Caco-2 (cell line): Measurements from ENCODE around the gene MRPL41. TPM values are rescaled to one million over a fixed set of nuclear protein-coding genes. Genes with fewer than 3 reads are reported as not detected.
"Not testable (repeated sequence)": the region's sequence is repeated elsewhere in the genome, so short reads cannot be mapped to it uniquely, and the experiment has no call there.

Experiments
- BruUV-seq: library from RNA; stranded (reverse); fragments of 400-500 nt; replicated peaks from 2 replicates; lab custom pipeline; 2021; lab: Mats Ljungman, UMichigan
- CTCF ChIA-PET: fragments of 300-600 bp; sonication (Branson Sonifier 250); formaldehyde crosslinking; loops from one replicate; lab custom pipeline; 2022; ENCODE audit warnings: antibody characterized with exemption; lab: Charles Lee
- POLR2A ChIA-PET: fragments of 300-600 bp; sonication (Branson Sonifier 250); formaldehyde crosslinking; loops from one replicate; lab custom pipeline; 2022; ENCODE audit warnings: antibody characterized with exemption; lab: Charles Lee
- DNase-seq, 2 experiments: peaks; one replicate each; pipeline versions ENCODE4 v3.0.0 to v3.0.0-alpha.2; 2020 to 2022
- H3K27me3 ChIP-seq: replicated peaks from 2 replicates; pipeline ENCODE4 v1.6.0; 2011; ENCODE audit warnings: low read length; ENCODE audit not compliant: control insufficient read depth, insufficient read depth
- H3K36me3 ChIP-seq: 2 replicates; pipeline ENCODE4 v1.5.1; 2011; ENCODE audit warnings: low read length; ENCODE audit not compliant: control insufficient read depth, insufficient read depth
- H3K4me1 ChIP-seq: fragments of 250-450 bp; sonication (Bioruptor Pico); 2 replicates; pipeline ENCODE4 v1.5.1; 2020; ENCODE audit warnings: mild to moderate bottlenecking
- H3K4me3 ChIP-seq: 2 replicates; pipeline ENCODE4 v1.5.1; 2011; ENCODE audit warnings: low read depth, mild to moderate bottlenecking, control low read depth, low read length
- H3K9me3 ChIP-seq: fragments of 250-450 bp; sonication (Bioruptor Pico); 2 replicates; pipeline ENCODE4 v1.5.1; 2020; ENCODE audit warnings: mild to moderate bottlenecking, moderate library complexity
- H3K27ac Mint-ChIP-seq: one replicate; pipeline ENCODE4 v1.8.0; 2022; ENCODE audit warnings: mixed read lengths; ENCODE audit not compliant: unreplicated experiment
- H3K27me3 Mint-ChIP-seq: one replicate; pipeline ENCODE4 v1.8.0; 2022; ENCODE audit warnings: mixed read lengths; ENCODE audit not compliant: insufficient read depth, unreplicated experiment
- H3K36me3 Mint-ChIP-seq: one replicate; pipeline ENCODE4 v1.8.0; 2022; ENCODE audit warnings: mild to moderate bottlenecking, mixed read lengths; ENCODE audit not compliant: insufficient read depth, unreplicated experiment
- H3K4me1 Mint-ChIP-seq: one replicate; pipeline ENCODE4 v1.8.0; 2022; ENCODE audit warnings: low read depth, mixed read lengths; ENCODE audit not compliant: unreplicated experiment
- H3K4me3 Mint-ChIP-seq: one replicate; pipeline ENCODE4 v1.8.0; 2022; ENCODE audit warnings: mild to moderate bottlenecking, moderate library complexity, mixed read lengths; ENCODE audit not compliant: unreplicated experiment
- H3K9me3 Mint-ChIP-seq: one replicate; pipeline ENCODE4 v1.8.0; 2022; ENCODE audit warnings: mixed read lengths; ENCODE audit not compliant: unreplicated experiment
- intact Hi-C: fragments of 100-400 bp; cut with micrococcal nuclease; formaldehyde crosslinking; loops from one replicate; pipeline ENCODE4 v1.10.0; 2022; ENCODE audit not compliant: unreplicated experiment
- total RNA-seq: library from RNA; stranded (reverse); gene quantifications from 2 replicates; pipeline ENCODE4 v1.2.3, GENCODE V29; 2022
- TF ChIP-seq, protein P1 (sequence below), 2 experiments: fragments of 200-600 bp in 1 of 2; IDR thresholded peaks; 1 replicate in 1 of 2; 2 replicates in 1 of 2; pipeline versions ENCODE4 v1.5.1 to v1.8.0; 2011 to 2022; ENCODE audit warnings: antibody characterized with exemption in 1 of 2, control low read depth in 1 of 2, inconsistent platforms in 1 of 2, low read depth in 1 of 2, low read length in 1 of 2, mild to moderate bottlenecking in 1 of 2, moderate library complexity in 1 of 2; ENCODE audit not compliant: insufficient read depth in 1 of 2, severe bottlenecking in 1 of 2, unreplicated experiment in 1 of 2

The MRPL41 gene
- total RNA-seq, 1 experiment from 2014 or later, result 44.2 TPM

DNA sequence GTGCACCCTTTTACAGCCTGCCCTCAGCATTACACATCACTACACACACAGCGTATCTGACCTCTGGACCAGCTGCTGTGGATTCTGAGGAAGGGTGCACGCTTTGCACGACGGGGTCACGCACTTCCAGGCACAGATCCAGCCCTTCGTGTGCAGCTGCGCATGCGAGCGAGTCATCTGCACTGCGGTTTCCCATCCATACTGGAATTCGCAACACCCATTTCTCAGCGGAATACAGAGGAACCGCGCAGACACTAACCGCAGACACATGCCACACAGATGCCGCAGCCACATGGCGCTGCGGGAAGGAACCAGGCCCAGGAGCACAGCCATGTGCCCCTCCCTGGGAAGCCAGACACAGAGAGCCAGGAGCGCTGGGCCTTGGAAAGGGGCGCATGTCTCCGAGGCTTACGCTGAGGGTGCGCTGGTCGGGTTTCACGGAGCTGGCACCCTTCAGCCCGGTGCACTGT lies 44.9 kb upstream of the MRPL41 start:
- CTCF ChIA-PET, result no interaction called here

DNA sequence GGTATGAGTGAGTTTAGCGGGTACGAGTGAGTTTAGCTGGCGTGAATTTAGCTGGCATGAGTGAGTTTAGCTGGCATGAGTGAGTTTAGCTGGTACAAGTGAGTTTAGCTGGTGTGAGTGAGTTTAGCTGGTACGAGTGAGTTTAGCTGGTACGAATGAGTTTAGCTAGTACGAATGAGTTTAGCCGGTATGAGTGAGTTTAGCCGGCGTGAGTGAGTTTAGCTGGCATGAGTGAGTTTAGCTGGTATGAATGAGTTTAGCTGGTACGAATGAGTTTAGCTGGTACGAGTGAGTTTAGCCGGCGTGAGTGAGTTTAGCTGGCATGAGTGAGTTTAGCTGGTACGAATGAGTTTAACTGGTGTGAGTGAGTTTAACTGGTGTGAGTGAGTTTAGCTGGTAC lies 42.5 kb upstream of the MRPL41 start:
- Mint-ChIP-seq H3K9me3 (peaks cover 2% of the 10 kb centered on the region), H3K27me3 (no peaks in the 10 kb centered on the region), H3K36me3 (no peaks in the 10 kb centered on the region), H3K4me1 (peaks cover 8% of the 10 kb centered on the region), H3K27ac (no peak overlapping the region), H3K4me3 (no peak overlapping the region)
- H3K4me3 ChIP-seq, result no peak overlapping the region
- H3K4me1 ChIP-seq, result peaks cover 11% of the 10 kb centered on the region
- intact Hi-C loops, result no loop called here
- no peaks in the 10 kb centered on the region for H3K36me3 ChIP-seq
- TF ChIP-seq, protein P1, sequence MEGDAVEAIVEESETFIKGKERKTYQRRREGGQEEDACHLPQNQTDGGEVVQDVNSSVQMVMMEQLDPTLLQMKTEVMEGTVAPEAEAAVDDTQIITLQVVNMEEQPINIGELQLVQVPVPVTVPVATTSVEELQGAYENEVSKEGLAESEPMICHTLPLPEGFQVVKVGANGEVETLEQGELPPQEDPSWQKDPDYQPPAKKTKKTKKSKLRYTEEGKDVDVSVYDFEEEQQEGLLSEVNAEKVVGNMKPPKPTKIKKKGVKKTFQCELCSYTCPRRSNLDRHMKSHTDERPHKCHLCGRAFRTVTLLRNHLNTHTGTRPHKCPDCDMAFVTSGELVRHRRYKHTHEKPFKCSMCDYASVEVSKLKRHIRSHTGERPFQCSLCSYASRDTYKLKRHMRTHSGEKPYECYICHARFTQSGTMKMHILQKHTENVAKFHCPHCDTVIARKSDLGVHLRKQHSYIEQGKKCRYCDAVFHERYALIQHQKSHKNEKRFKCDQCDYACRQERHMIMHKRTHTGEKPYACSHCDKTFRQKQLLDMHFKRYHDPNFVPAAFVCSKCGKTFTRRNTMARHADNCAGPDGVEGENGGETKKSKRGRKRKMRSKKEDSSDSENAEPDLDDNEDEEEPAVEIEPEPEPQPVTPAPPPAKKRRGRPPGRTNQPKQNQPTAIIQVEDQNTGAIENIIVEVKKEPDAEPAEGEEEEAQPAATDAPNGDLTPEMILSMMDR (IDR thresholded peaks at IDR 0.05; ENCODE audit: insufficient read depth in 1 of 2, low read depth in 1 of 2, low read length in 1 of 2, severe bottlenecking in 1 of 2, unreplicated experiment in 1 of 2), result no peak
- H3K9me3 ChIP-seq, result no peaks in the 10 kb centered on the region
- ChIA-PET POLR2A (no interaction called here), CTCF (interaction anchor here (0.8 kb wide), 1 partner anchor 81 kb away, joined by 3 read pairs; the partner anchor contains the start of gene ZMYND19)
- no TSS peak for BruUV-seq
- DNase-seq, result no peak
- no peaks in the 10 kb centered on the region for H3K27me3 ChIP-seq

More for the DNA sequence above, 44.9 kb upstream of the MRPL41 start:
- no peaks in the 10 kb centered on the region for H3K36me3 ChIP-seq
- no peaks in the 10 kb centered on the region for H3K27me3 ChIP-seq
- peaks cover 15% of the 10 kb centered on the region for H3K36me3 Mint-ChIP-seq
- peaks cover 13% of the 10 kb centered on the region for H3K4me1 Mint-ChIP-seq
- no peak overlapping the region for H3K4me3 Mint-ChIP-seq
- BruUV-seq, result no TSS peak
- intact Hi-C loops, result no loop called here
- POLR2A ChIA-PET, result no interaction called here
- peaks cover 4% of the 10 kb centered on the region for H3K4me1 ChIP-seq
- H3K4me3 ChIP-seq, result no peak overlapping the region
- H3K9me3 ChIP-seq, result 0 out of 2 replicates have a peak, but pooled peaks cover under 1% of the 10 kb centered on the region
- DNase-seq, result no peak
- TF ChIP-seq, protein P1 (IDR thresholded peaks at IDR 0.05; ENCODE audit: insufficient read depth in 1 of 2, low read depth in 1 of 2, low read length in 1 of 2, severe bottlenecking in 1 of 2, unreplicated experiment in 1 of 2), result no peak
- H3K9me3 Mint-ChIP-seq, result peaks cover 22% of the 10 kb centered on the region
- peaks cover 11% of the 10 kb centered on the region for H3K27me3 Mint-ChIP-seq
- H3K27ac Mint-ChIP-seq, result no peak overlapping the region

DNA sequence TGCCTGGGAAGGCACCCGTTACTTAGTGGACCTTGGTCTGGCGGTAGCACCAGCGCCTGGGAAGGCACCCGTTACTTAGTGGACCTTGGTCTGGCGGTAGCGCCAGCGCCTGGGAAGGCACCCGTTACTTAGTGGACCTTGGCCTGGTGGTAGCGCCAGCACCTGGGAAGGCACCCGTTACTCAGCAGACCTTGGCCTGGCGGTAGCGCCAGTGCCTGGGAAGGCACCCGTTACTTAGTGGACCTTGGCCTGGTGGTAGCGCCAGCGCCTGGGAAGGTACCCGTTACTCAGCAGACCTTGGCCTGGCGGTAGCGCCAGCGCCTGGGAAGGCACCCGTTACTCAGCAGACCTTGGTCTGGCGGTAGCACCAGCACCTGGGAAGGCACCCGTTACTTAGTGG lies 40.6 kb upstream of the MRPL41 start:
- H3K27ac Mint-ChIP-seq, POLR2A ChIA-PET: not testable (repeated sequence)

More for the DNA sequence above, 40.6 kb upstream of the MRPL41 start:
- H3K9me3 Mint-ChIP-seq, H3K4me3 ChIP-seq, BruUV-seq, intact Hi-C loops, H3K27me3 Mint-ChIP-seq, H3K36me3 ChIP-seq, H3K4me3 Mint-ChIP-seq, H3K36me3 Mint-ChIP-seq, DNase-seq, H3K9me3 ChIP-seq, H3K27me3 ChIP-seq, H3K4me1 Mint-ChIP-seq: not testable (repeated sequence)
- H3K4me1 ChIP-seq, result peaks cover 11% of the 10 kb centered on the region
- CTCF ChIA-PET, result interaction anchor here (0.6 to 0.8 kb wide), 2 partner anchors 65 to 87 kb away, joined by 3 read pairs; no protein-coding TSS in a partner anchor
